OCI-LY1 (cell line): ENCODE results near the gene SFI1.
"Not testable (repeated sequence)": the region's sequence is repeated elsewhere in the genome, so short reads cannot be mapped to it uniquely, and the experiment has no call there.

Experiments
- H2AFZ ChIP-seq: fragments of 200-600 bp; sonication (generic), shearing (Covaris generic); 2 replicates; pipeline ENCODE4 v1.6.0; 2014; ENCODE audit warnings: antibody characterized with exemption, mild to moderate bottlenecking, low read length
- H3F3A ChIP-seq: fragments of 200-600 bp; sonication (generic), shearing (Covaris generic); 2 replicates; pipeline ENCODE4 v1.6.0; 2014; ENCODE audit warnings: mild to moderate bottlenecking, antibody characterized with exemption, low read length, moderate library complexity; ENCODE audit not compliant: insufficient read depth
- H3K27ac ChIP-seq: fragments of 200-600 bp; sonication (generic); 2 replicates; pipeline ENCODE4 v1.5.1; 2014; ENCODE audit warnings: low read length, mixed run types, mild to moderate bottlenecking, low read depth; ENCODE audit not compliant: poor library complexity, severe bottlenecking
- H3K27me3 ChIP-seq: fragments of 200-600 bp; sonication (generic); 2 replicates; pipeline ENCODE4 v1.6.0; 2014; ENCODE audit warnings: antibody characterized with exemption, mild to moderate bottlenecking, low read length, moderate library complexity; ENCODE audit not compliant: insufficient read depth
- H3K36me3 ChIP-seq: fragments of 200-600 bp; sonication (generic); 2 replicates; pipeline ENCODE4 v1.6.1; 2014; ENCODE audit warnings: mild to moderate bottlenecking, antibody characterized with exemption, low read length, moderate library complexity, mixed read lengths; ENCODE audit not compliant: insufficient read depth
- H3K4me1 ChIP-seq: fragments of 200-600 bp; sonication (generic); 2 replicates; pipeline ENCODE4 v1.5.1; 2014; ENCODE audit warnings: mild to moderate bottlenecking, low read length, moderate library complexity; ENCODE audit not compliant: insufficient read depth, severe bottlenecking
- H3K4me2 ChIP-seq: fragments of 200-600 bp; sonication (generic), shearing (Covaris generic); 2 replicates; pipeline ENCODE4 v1.6.1; 2014; ENCODE audit warnings: low read length
- H3K4me3 ChIP-seq: fragments of 200-600 bp; sonication (generic); 2 replicates; pipeline ENCODE4 v1.5.1; 2014; ENCODE audit warnings: low read length, low read depth, mild to moderate bottlenecking, mixed read lengths; ENCODE audit not compliant: poor library complexity, severe bottlenecking
- H3K79me2 ChIP-seq: fragments of 200-600 bp; shearing (Covaris generic); 2 replicates; pipeline ENCODE4 v1.6.1; 2016; ENCODE audit warnings: mixed run types, low read length, mixed read lengths; ENCODE audit not compliant: insufficient read depth
- H3K9ac ChIP-seq: fragments of 200-600 bp; sonication (generic), shearing (Covaris generic); 2 replicates; pipeline ENCODE4 v1.6.1; 2014; ENCODE audit warnings: mild to moderate bottlenecking, low read length, mixed read lengths
- H3K9me2 ChIP-seq: fragments of 200-600 bp; sonication (generic), shearing (Covaris generic); 2 replicates; pipeline ENCODE4 v1.6.1; 2014; ENCODE audit warnings: low read depth, mild to moderate bottlenecking, low read length, mixed read lengths
- H3K9me3 ChIP-seq: fragments of 200-600 bp; shearing (Covaris generic); 2 replicates; pipeline ENCODE4 v1.6.1; 2014; ENCODE audit warnings: low read length, mixed read lengths
- H4K20me1 ChIP-seq: fragments of 200-600 bp; sonication (generic), shearing (Covaris generic); 2 replicates; pipeline ENCODE4 v1.6.0; 2016; ENCODE audit warnings: mild to moderate bottlenecking, low read length; ENCODE audit not compliant: insufficient read depth
- CTCF ChIP-seq: fragments of 200-600 bp; sonication (generic), shearing (Covaris generic); IDR thresholded peaks from 2 replicates; pipeline ENCODE4 v1.5.1; 2017; ENCODE audit warnings: mild to moderate bottlenecking, antibody characterized with exemption, low read length, moderate library complexity, mixed read lengths
- EZH2 ChIP-seq: fragments of 200-600 bp; sonication (generic), shearing (Covaris generic); IDR thresholded peaks from 2 replicates; pipeline ENCODE4 v1.8.0; 2017; ENCODE audit warnings: borderline replicate concordance, mixed run types, mild to moderate bottlenecking, antibody characterized with exemption, low read length, moderate library complexity, mixed read lengths

The SFI1 gene

GRCh38 chr22:31538815-31539214 is 42.5 kb downstream of the SFI1 start:
- Histone ChIP-seq H3K4me1 (no peaks in the 10 kb centered on the region), H2AFZ (no peak overlapping the region), H3K27me3 (no peaks in the 10 kb centered on the region), H3K79me2 (no peaks in the 10 kb centered on the region), H3K4me2 (no peak overlapping the region), H3K27ac (no peak overlapping the region), H3K9me2 (no peaks in the 10 kb centered on the region), H3K9me3 (no peaks in the 10 kb centered on the region), H3K36me3 (peaks cover 44% of the 10 kb centered on the region), H4K20me1 (no peaks in the 10 kb centered on the region), H3K9ac (no peak overlapping the region), H3K4me3 (no peak overlapping the region), H3F3A (no peaks in the 10 kb centered on the region)
- TF ChIP-seq EZH2 (no peak), CTCF (no peak)

- not testable (repeated sequence) for H3K9ac ChIP-seq, H3K27me3 ChIP-seq, H3K4me1 ChIP-seq, H3K4me3 ChIP-seq, H2AFZ ChIP-seq, H3K9me2 ChIP-seq, H3K4me2 ChIP-seq, H4K20me1 ChIP-seq, H3K27ac ChIP-seq, H3K79me2 ChIP-seq, H3K9me3 ChIP-seq, H3F3A ChIP-seq
- H3K36me3 ChIP-seq, result peaks cover 40% of the 10 kb centered on the region
Measured at GRCh38 chr22:31540166-31540565, 43.8 kb downstream of the SFI1 start.

GRCh38 chr22:31540966-31541365 is 44.6 kb downstream of the SFI1 start:
- Histone ChIP-seq H3K4me1 (no peaks in the 10 kb centered on the region), H3K4me2 (no peak overlapping the region), H2AFZ (no peak overlapping the region), H3K9me2 (no peaks in the 10 kb centered on the region), H3K79me2 (no peaks in the 10 kb centered on the region), H3K27ac (no peak overlapping the region), H4K20me1 (no peaks in the 10 kb centered on the region), H3K9me3 (no peaks in the 10 kb centered on the region), H3K27me3 (no peaks in the 10 kb centered on the region), H3F3A (no peaks in the 10 kb centered on the region), H3K4me3 (no peak overlapping the region), H3K36me3 (peaks cover 43% of the 10 kb centered on the region), H3K9ac (no peak overlapping the region)
- no peak for TF ChIP-seq EZH2

- no peaks in the 10 kb centered on the region for H3K27me3 ChIP-seq
- no peaks in the 10 kb centered on the region for H3F3A ChIP-seq
- H3K4me3 ChIP-seq, result no peak overlapping the region
- H3K9ac ChIP-seq, result no peak overlapping the region
- H3K4me1 ChIP-seq, result no peaks in the 10 kb centered on the region
- peaks cover 38% of the 10 kb centered on the region for H3K36me3 ChIP-seq
- no peaks in the 10 kb centered on the region for H3K79me2 ChIP-seq
- no peak overlapping the region for H3K27ac ChIP-seq
- no peak overlapping the region for H3K4me2 ChIP-seq
- H2AFZ ChIP-seq, result no peak overlapping the region
- no peaks in the 10 kb centered on the region for H4K20me1 ChIP-seq
- no peak for TF ChIP-seq CTCF
- no peak for TF ChIP-seq EZH2
- no peaks in the 10 kb centered on the region for H3K9me2 ChIP-seq
- no peaks in the 10 kb centered on the region for H3K9me3 ChIP-seq
Measured at GRCh38 chr22:31544481-31545480, 48.4 kb downstream of the SFI1 start.
